ENCODE measurements around the gene LCE1E.

Gene LCE1E

DNA sequence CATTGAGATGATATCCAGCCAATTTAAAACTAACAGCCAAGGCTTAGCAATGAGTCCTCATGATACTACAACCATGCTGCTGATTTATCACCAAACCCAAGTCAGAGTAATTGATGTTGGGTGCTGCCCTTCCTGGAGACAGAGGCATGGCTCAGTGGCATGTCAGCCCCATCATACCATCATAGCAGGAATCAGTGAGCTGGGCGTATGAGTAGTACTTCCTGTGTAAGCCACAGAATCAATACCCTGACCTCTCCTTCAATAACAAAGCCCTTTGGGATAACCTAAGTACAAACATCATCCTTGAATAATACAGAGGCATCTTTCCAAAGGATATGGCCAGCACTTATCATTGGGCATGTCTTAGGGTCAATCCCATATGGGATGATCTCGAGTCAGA lies 3.0 kb upstream of the LCE1E start:
- no peak for DNase-seq

DNA sequence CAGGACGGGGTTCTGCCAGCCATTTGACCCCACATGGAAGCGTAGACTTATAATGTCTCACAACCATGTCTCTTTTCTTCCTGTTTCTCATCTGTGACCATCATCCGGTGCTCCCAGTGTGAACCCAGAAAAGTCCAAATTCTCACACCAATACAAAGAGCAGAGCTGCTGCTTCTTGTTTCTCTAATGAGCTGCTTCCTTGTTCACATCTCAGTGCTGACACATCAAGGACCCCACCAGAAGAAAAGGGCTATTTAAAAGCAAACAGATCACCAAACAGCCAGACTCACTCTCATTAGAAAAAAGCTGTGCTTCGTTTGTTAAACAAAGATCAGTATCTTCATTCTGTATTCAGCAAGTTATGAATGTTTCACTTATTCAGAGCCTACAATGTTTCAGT lies 9.6 kb downstream of the LCE1E start:
- no peak for DNase-seq

DNA sequence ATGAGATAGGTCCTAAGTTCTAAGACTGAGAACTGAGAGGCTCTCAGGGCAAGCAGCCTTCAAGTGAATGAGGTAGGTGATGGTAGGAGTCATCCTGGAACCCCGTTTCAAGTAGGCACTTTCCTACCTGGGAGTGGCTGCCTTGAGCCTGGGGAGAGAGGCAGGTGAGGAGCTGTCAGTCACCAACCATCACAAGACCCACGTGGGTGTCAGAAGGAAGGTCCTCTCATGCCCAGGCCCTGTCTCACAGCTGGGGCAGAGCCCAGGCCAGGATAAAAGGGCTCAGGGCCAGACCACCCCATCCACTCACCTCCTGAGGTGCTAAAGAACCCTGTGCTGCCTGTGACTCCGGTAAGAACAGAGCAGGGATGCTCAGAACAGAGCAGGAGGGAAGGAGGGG lies 10.4 kb downstream of the LCE1E start, which contains the start of gene LCE1D:
TSS of gene LCE1D (plus strand) at position 301 of the 400 bp plus-strand sequence. CDS start 1,074 bp downstream, outside the sequence.
- DNase-seq = no peak

DNA sequence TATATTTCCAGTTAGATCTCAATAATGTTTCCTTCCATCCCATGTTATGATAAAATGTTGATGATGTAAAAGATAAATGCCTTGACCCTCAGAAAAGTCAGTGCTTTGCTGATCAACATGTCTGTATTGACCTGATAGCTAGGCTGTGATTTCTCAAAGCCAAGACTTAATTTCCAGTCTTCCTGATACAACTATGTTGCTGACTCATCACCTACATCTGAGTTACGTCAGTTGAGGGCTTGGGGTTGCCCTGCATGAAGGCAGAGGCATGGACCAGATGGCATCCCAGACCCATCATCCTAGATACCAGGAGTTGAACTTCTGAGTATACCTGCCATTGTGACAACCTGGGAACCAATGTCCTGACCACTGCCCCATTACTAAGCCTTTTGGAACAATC lies 15.3 kb downstream of the LCE1E start:
- DNase-seq = no peak

DNA sequence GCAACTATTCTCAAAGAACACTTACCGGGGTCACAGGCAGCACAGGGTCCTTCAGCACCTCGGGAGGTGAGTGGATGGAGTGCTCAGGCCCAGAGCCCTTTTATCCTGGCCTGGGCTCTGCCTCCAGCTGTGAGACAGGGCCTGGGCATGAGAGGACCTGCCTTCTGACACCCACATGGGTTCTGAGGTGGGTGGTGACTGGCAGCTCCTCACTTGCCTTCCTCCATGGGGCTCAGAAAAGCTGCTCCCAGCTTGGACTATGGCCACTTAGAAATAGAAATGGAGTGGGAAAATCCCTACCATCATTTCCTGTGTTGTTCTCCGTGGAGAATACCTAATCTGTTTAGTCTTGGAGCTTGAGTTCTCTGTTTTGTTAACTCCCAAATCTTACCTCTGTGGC lies 20.5 kb downstream of the LCE1E start, which contains the start of gene LCE1C:
TSS of gene LCE1C (minus strand) at position 76 of the 400 bp plus-strand sequence. CDS start 1,173 bp downstream, outside the sequence.
- no peak for DNase-seq

DNA sequence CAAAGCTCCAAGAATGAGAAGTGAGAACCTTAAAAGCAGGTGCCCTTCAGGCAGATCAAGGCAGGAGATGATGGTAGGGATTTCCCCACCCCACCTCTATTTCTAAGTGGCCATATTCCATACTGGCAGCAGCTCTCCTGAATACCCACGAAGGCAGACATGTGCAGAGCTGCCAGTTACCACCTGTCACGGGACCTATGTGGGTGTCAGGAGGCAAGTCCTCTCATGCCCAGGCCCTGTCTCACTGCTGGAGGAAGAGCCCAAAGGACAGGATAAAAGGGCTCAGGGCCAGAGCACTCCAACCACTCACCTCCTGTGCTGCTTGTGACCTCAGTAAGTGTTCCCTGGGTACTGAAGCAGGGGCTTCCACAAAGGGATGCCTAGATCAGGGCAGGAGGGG lies 25.0 kb downstream of the LCE1E start:
- no peak for DNase-seq

DNA sequence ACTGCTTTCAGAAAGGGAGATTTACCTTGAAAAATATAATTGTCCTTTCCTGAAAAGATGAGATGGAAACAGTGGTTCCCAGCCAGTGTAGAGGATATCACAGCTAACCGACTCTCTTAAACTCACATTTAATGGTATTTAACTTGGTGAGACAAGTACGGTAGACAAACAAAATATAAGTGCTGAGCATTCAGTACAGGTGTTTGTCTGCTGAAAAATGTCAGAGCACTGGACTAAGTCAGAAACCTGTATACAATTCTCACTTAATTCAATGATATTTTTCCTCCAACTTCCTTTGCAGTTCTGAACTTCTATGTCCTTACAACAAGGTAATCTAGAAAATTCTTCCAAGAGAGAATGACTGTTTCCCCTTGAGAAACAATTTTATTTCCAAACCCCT lies 25.6 kb downstream of the LCE1E start, which contains the start of gene LCE1B:
TSS of gene LCE1B (plus strand) at position 301 of the 400 bp plus-strand sequence. CDS start 476 bp downstream, outside the sequence.
- no peak for DNase-seq

DNA sequence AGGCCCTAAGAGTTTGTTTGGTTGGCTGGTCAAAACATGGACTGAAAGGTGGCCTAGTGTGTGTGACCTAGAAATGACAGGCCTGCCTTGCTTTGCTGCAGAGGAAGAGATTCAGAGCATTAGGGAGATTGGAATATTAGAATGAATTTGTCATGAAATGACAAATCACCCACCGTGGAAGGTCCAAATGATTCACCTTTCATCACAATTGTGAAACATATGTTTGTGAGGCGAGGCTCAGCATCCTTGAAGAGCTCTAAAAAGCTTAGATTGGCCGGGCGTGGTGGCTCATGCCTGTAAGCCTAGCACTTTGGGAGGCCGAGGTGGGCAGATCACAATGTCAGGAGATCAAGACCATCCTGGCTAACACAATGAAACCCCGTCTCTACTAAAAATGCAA lies 31.3 kb downstream of the LCE1E start:
- no peak for DNase-seq

DNA sequence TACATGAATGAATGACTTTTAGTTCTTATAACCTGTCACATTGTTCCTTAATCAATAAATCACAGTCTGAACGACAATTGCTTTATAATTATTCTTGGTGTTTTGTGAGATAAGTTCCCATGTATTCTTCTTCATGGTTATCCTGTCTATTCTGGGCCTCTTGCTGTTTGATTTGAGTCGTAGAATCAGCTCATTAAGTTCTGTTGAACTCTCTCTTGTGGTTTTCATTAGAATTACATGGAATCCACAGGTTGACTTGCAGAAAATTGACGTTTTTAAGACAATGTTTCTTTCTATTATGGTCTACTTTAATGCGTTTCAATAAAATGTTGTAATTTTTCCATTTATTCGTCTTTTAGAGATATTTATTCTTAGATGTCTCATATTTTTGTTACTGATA lies 37.2 kb downstream of the LCE1E start:
- DNase-seq = no peak

DNA sequence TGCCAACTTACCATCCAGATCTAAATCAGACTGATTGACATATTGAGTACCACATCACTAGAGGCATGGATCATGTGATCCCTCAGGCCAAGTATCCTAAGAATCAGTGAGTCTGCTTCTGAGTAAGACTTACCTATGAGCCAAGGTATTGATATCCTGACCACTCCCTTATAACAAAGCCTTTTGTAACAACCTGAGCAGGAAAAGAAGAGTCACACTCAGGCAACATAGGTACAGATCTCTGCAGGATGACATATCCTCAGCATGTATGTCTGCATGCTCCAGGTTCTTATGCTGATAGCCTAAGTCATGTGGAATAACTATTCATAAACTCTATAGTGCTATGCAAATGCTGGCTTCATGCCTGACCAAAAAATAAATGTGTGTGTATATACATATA lies 38.9 kb downstream of the LCE1E start:
- no peak for DNase-seq

DNA sequence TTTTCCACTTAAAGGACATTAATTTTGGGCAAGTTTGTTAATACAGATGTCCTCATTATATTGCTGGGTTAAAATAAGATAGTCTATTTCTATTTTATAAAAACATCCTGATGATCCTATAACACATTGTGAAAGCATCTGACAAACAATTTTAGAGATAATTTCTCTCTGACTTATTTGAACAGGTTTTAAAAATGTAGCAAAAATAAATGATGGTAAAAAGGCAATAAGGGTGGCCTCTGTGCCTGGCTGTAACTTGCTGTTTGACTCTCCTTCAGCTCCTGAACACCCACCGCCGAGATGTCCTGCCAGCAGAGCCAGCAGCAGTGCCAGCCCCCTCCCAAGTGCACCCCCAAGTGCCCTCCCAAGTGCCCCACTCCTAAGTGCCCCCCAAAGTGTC lies 41.1 kb downstream of the LCE1E start, which contains the start of gene LCE1A:
TSS of gene LCE1A (plus strand) at position 301 of the 400 bp plus-strand sequence. CDS start at position 301, 0 bp downstream.
- DNase-seq = no peak

DNA sequence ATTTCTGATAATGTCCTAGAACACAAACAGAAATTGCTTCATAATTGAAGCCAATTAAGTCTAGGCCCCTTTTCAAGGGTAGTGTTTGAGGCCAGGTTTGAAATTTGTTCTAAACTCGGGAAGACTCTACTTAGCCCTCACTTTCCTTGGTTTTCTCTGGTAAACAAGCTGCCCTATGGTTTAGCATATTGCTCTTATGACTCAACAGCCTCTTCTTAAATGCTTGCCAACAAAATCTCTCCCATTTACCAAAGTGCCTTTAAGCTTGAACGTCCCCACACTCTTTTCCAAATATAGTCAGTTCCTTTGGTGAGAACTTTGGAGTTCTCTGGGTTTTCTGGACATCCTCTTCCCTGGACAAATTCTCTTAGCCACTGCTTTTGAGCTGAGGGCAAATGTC lies 50.8 kb downstream of the LCE1E start:
- DNase-seq = no peak
